ENCODE measurements around the gene IFI35. TPM values are rescaled to one million over a fixed set of nuclear protein-coding genes. Genes with fewer than 3 reads are reported as not detected.

The IFI35 gene
- total RNA-seq, 2 experiments from 2014 or later = 6.3 to 8.6 TPM

DNA sequence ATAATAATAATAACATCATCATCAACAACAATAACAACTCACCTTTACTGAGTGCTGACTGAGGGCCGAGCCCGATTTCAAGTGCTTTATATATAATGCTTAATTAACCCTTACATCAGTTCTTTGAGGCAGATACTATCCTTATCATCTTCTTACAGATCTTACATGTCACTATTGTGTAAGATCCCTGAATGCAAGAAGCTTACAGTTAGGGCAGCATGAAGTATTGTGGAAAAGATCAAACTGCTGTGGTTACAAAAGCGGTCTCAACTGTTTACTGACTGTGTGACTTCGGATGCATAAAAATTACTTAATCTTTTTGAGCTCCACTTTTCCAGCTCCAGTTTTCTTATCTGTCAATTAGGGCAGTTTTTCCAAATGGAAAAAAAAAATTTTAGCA lies 12.3 kb downstream of the IFI35 start:
- Histone ChIP-seq H3K9me2 (ENCODE audit: insufficient read depth, low read length) (no peaks in the 10 kb centered on the region), H3K27ac (ENCODE audit: low read depth, low read length, poor library complexity, severe bottlenecking) (no peak overlapping the region), H3K4me1 (ENCODE audit: insufficient read depth, low read length, poor library complexity, severe bottlenecking) (peaks cover 9% of the 10 kb centered on the region), H2AFZ (ENCODE audit: low read length) (no peak overlapping the region), H3K4me2 (ENCODE audit: low read length) (no peak overlapping the region), H3K36me3 (ENCODE audit: insufficient read depth, low read length) (no peaks in the 10 kb centered on the region), H3K79me2 (ENCODE audit: insufficient read depth, low read depth, low read length) (no peaks in the 10 kb centered on the region), H3K4me3 (ENCODE audit: low read depth, low read length, poor library complexity, severe bottlenecking) (no peak overlapping the region), H3K9me3 (ENCODE audit: low read length) (no peaks in the 10 kb centered on the region), H4K20me1 (ENCODE audit: insufficient read depth, low read length) (no peaks in the 10 kb centered on the region)
- DNase-seq (ENCODE audit: low spot score) = no peak
- TF ChIP-seq EZH2phosphoT487 (IDR thresholded peaks at IDR 0.05; ENCODE audit: borderline replicate concordance, low read depth, low read length) = no peak
- TF ChIP-seq, protein P1, sequence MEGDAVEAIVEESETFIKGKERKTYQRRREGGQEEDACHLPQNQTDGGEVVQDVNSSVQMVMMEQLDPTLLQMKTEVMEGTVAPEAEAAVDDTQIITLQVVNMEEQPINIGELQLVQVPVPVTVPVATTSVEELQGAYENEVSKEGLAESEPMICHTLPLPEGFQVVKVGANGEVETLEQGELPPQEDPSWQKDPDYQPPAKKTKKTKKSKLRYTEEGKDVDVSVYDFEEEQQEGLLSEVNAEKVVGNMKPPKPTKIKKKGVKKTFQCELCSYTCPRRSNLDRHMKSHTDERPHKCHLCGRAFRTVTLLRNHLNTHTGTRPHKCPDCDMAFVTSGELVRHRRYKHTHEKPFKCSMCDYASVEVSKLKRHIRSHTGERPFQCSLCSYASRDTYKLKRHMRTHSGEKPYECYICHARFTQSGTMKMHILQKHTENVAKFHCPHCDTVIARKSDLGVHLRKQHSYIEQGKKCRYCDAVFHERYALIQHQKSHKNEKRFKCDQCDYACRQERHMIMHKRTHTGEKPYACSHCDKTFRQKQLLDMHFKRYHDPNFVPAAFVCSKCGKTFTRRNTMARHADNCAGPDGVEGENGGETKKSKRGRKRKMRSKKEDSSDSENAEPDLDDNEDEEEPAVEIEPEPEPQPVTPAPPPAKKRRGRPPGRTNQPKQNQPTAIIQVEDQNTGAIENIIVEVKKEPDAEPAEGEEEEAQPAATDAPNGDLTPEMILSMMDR (conservative IDR thresholded peaks at IDR 0.05; ENCODE audit: low read length) = no peak
- ChIA-PET CTCF (ENCODE audit: unreplicated experiment) (no interaction called here), POLR2A (interaction anchor here (0.7 kb wide), 3 partner anchors 14 to 689 kb away, joined by 3 read pairs; no protein-coding TSS in a partner anchor)
- intact Hi-C loops (cut with micrococcal nuclease; ENCODE audit: unreplicated experiment) = no loop called here
- no TSS peak for BruUV-seq (replicated peaks)

DNA sequence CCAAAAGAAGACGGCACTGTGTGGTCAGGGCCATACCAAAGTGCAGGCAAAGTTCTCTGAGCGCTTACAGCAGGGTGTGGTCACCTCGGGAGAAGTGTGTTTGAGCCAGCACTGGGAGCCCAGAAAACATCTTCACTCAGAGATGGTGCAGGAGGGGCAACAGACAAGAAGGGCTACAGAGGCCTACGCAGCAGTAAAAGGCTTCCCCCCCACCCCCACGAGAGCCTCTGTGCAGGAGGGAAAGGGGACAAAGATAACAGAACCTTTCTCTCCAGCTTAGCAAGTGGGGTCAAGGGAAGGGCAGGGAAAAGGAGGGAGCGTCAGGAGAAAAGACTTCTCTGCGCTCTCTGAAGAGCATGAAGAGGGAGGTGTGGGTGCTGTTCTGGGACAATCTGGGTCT lies 12.8 kb downstream of the IFI35 start:
- DNase-seq (ENCODE audit: low spot score) = no peak
- ChIA-PET CTCF (ENCODE audit: unreplicated experiment) (no interaction called here), POLR2A (interaction anchor here (0.7 kb wide), 2 partner anchors 21 to 690 kb away, joined by 3 read pairs; no protein-coding TSS in a partner anchor)
- TF ChIP-seq, protein P1 (conservative IDR thresholded peaks at IDR 0.05; ENCODE audit: low read length) = no peak
- TF ChIP-seq EZH2phosphoT487 (IDR thresholded peaks at IDR 0.05; ENCODE audit: borderline replicate concordance, low read depth, low read length) = no peak
- H3K9me3 ChIP-seq (ENCODE audit: low read length) = no peaks in the 10 kb centered on the region
- H4K20me1 ChIP-seq (ENCODE audit: insufficient read depth, low read length) = no peaks in the 10 kb centered on the region
- H3K4me1 ChIP-seq (ENCODE audit: insufficient read depth, low read length, poor library complexity, severe bottlenecking) = peaks cover 14% of the 10 kb centered on the region
- no peak overlapping the region for H3K27ac ChIP-seq (ENCODE audit: low read depth, low read length, poor library complexity, severe bottlenecking)
- no peaks in the 10 kb centered on the region for H3K79me2 ChIP-seq (ENCODE audit: insufficient read depth, low read depth, low read length)
- H2AFZ ChIP-seq (ENCODE audit: low read length) = no peak overlapping the region
- no peaks in the 10 kb centered on the region for H3K36me3 ChIP-seq (ENCODE audit: insufficient read depth, low read length)
- no peak overlapping the region for H3K4me3 ChIP-seq (ENCODE audit: low read depth, low read length, poor library complexity, severe bottlenecking)
- no peaks in the 10 kb centered on the region for H3K9me2 ChIP-seq (ENCODE audit: insufficient read depth, low read length)
- BruUV-seq (replicated peaks) = no TSS peak
- no peak overlapping the region for H3K4me2 ChIP-seq (ENCODE audit: low read length)
- intact Hi-C loops (cut with micrococcal nuclease; ENCODE audit: unreplicated experiment) = no loop called here

DNA sequence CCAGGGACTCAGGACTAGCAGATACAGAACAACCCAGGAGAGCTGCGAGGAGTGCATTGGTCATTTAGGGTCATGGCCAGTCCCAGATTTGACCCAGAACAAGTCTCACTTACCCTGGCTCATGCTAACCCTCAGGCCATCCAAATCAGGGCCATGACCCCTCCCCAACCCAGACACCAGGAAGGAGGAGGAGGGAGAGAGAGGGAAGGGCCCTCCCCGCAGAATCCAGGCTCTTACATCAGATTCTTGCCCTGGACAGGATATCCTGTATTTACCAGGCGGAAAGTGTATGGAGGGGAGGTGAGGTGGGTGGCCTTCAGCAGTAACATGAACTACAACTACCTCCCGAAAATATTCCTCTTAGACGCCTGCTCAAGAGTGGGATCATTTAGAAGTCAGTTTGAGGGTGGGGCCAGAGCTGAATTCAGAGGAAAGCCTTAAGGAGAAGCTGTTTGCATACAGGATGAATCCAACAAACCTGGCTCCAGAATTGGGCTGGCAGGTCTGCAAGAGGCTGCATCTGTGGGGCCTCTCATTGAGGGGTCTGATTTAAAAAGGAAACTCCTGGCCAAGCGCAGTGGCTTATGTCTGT lies 13.5 kb downstream of the IFI35 start:
- H3K4me3 ChIP-seq (ENCODE audit: low read depth, low read length, poor library complexity, severe bottlenecking) = no peak overlapping the region
- H3K79me2 ChIP-seq (ENCODE audit: insufficient read depth, low read depth, low read length) = no peaks in the 10 kb centered on the region
- intact Hi-C loops (cut with micrococcal nuclease; ENCODE audit: unreplicated experiment) = loop anchor here (5.0 kb wide), 1 partner anchor 192 kb away; the partner anchor contains the start of gene TMEM106A
- no peaks in the 10 kb centered on the region for H3K36me3 ChIP-seq (ENCODE audit: insufficient read depth, low read length)
- no peak for TF ChIP-seq EZH2phosphoT487 (IDR thresholded peaks at IDR 0.05; ENCODE audit: borderline replicate concordance, low read depth, low read length)
- TF ChIP-seq, protein P1 (conservative IDR thresholded peaks at IDR 0.05; ENCODE audit: low read length) = no peak
- H3K4me2 ChIP-seq (ENCODE audit: low read length) = no peak overlapping the region
- H2AFZ ChIP-seq (ENCODE audit: low read length) = no peak overlapping the region
- ChIA-PET POLR2A (no interaction called here), CTCF (ENCODE audit: unreplicated experiment) (no interaction called here)
- no peaks in the 10 kb centered on the region for H3K9me3 ChIP-seq (ENCODE audit: low read length)
- no peaks in the 10 kb centered on the region for H4K20me1 ChIP-seq (ENCODE audit: insufficient read depth, low read length)
- peaks cover 19% of the 10 kb centered on the region for H3K4me1 ChIP-seq (ENCODE audit: insufficient read depth, low read length, poor library complexity, severe bottlenecking)
- H3K9me2 ChIP-seq (ENCODE audit: insufficient read depth, low read length) = no peaks in the 10 kb centered on the region
- BruUV-seq (replicated peaks) = no TSS peak
- H3K27ac ChIP-seq (ENCODE audit: low read depth, low read length, poor library complexity, severe bottlenecking) = no peak overlapping the region
- DNase-seq (ENCODE audit: low spot score) = no peak
